Measurements from ENCODE around the gene RANBP1.
"Not testable (repeated sequence)": the region's sequence is repeated elsewhere in the genome, so short reads cannot be mapped to it uniquely, and the experiment has no call there.

RANBP1 gene

GRCh38 chr22:20115691-20116375, at the start of gene RANBP1:
RANBP1 (plus strand) TSS chr22:20116104; CDS start chr22:20116185, 81 bp downstream.
- DNase-seq = no peak

DNA sequence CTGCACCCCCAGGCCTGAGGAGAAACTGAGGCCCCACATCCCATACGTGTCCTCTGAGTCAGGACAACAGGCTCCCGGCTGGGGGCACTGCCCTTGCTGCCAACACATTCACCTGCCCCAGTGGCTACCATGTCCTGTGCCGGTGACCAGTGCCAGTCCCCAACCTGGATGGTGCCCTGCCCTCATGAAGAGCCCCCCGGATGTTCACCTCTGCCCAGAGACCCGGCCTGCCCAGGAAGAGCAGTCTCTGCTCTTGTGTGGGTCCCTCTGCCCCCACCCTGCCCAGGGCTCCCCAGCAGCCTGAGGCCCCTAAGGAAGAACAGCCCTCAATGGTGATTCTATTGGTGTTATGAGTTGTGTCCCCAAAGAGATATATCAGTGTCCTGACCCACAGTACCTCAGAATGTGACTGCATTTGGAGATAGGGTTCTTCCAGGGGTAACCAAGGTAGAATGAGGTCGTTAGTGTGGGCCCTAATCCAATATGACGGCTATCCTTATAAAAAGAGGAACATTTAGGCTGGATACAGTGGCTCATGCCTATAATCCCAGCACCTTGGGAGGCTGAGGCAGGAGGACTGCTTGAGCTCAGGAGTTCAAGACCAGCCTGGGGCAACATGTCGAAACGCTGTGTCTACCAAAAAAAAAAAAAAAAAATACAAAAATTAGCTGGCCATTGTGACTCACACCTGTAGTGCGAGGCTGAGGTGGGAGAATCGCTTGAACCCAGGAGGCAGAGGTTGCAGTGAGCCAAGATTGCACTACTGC, 49.1 kb upstream of the RANBP1 start:
- no peak for DNase-seq

DNA sequence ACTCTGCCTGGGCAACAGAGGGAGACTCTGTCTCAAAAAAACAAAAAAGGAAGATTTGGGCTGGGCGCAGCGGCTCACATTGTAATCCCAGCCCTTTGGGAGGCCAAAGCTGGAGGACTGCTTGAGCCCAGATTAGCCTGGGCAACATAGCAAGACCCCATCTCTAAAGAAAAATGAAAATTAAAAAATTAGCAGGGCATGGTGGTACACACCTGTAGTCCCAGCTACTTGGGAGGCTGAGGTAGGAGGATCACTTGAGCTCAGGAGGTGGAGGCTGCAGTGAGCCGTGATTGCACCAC, 48.6 kb upstream of the RANBP1 start:
- DNase-seq = not testable (repeated sequence)

GRCh38 chr22:20068640-20069039, 47.3 kb upstream of the RANBP1 start:
- DNase-seq = no peak

GRCh38 chr22:20069331-20070042, 46.4 kb upstream of the RANBP1 start:
- no peak for DNase-seq

DNA sequence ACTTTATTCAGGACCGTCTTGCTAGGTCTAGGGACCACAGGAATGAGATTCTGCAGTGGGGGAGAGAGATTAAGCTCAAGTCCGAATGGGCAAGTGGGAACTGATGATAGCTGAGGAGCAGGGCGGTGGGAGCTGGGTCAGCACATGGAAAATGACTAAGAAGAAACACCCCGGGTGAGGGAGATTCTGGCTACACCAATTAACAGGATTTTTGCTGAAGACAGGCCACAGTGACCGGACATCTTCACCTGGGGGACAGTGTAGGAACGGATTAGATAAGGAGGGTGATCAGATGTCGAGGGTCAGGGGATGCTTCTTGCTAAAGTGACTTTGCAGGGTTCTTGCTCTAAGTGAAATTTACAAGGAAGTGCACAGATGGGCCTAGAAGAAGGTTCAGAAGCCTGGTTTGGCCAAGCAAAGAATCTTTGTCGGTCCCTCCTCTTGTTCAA, 44.4 kb upstream of the RANBP1 start:
- no peak for DNase-seq

DNA sequence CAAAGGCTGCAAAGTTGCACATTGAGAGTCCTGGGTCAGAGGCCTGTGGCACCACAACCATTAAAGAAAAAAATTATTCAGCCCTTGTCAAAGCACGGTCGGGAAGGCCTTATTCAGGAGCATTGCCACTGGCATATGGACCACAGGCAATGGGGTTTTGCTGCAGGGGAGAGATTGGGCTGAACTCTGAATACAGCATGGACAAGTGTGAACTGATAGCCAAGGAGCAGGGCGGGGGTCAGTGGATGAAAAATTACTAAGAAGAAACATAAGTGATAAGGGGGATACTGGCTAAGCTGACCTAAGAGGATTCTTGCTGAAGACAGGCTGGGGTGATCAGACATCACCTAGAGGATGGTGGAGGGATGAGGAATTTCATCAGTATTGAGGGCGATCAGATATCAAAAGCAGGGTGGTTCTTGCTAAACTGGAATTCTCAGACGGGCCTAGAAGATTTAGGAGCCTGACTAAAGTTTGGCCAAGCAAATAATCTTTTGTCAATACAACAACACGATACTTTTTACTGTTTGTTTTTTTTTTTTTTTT, 39.2 kb upstream of the RANBP1 start:
- DNase-seq = no peak

DNA sequence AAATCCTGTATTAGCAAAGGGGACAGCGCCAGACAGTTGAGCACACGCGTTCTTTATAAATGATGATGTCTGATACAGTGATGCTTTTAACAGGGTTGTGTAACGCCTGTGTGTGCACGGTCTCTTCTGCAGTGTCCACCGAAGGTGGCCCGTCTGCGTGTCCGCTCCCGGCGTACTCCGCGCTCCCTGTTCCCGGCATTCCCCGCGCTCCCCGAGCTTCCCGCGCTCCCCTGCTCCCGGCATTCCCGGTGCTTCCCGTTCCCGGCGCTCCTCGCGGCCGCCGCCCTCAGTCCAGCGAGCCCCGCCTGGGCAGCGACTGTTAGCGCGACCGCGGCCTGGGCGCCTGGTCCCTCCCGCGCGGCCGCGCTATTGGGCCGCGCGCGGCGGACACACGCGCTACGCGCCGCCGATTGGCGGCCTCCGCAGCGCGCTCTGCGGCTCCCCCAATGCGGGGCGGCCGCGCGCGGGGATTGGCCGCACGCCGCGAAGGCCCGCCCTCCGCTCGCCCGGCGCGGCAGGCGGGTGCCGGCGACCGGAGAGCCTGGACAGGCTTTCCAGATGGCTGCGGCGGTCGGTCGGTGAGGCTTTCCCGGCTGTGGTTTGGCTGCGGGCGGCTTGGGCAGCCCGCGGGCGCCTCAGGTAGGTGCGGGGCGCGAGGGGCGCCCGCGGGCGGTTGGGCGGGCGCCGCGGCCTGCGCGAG, 36.0 kb upstream of the RANBP1 start, which contains the start of gene DGCR8:
Gene DGCR8, plus strand, starts transcription at position 497 of the 700 bp plus-strand sequence. CDS start 5,723 bp downstream, outside the sequence.
- DNase-seq = peak; percentile 93 to 95

DNA sequence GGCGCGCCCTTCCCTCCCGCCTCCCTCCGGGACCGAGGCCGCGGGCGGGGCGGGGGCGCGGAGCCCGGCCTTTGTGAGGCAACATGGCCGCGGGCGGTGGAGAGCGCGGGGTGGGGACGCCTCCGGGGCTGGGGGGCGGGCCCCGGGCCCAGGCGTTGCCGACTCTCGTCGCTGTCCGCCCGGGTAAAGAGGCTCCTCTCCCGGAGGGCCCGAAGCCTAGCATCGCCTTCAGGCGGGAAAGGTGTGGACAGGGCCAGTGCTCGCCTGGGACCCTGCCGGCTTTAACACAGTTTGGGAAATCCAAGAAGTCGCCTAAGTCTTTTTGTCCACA, 35.5 kb upstream of the RANBP1 start:
- peak in 1 of 2 donors; percentile 59 for DNase-seq

DNA sequence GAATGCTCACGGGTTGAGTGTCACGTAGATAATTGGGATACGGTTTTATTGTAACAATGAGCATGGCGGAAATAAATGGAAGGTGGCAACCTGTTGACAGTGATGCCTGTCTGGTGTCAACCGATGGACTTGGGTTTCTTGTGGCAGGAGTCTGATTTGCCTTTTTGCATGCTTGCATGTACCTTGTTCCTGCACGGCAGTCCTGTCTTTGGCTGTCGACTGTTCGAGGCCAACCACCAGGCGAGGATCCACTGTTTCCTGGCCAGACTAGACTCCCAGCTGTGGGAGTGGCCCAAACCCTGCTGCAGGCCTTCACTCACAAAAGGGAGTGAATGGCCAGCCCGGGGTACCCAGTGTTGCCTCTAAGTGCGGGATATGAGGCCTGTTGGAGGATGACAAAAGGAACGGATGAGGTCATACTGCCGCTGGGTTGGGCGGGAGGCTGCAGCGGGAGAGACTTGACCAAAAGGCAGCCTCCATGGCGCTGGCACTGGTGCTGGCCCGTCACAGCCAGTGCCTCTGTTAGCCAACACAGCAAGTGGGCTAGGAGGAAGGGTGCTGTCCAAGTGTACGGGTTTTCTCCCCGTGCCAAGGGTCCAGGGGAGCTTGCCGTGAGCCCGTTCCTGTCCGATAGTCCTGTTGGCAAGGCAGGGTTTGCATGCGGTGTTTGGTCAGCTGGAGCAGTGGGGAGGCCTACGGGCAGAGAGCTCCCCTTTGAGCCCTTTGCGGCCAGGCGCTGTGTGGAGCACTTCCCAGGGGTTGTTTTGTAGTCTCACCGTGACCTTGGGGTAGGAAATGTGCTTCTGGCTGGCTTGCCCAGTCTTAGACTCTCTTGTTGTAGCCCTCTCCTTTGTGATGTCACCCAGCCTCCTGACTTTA, 34.9 kb upstream of the RANBP1 start:
- DNase-seq = no peak

DNA sequence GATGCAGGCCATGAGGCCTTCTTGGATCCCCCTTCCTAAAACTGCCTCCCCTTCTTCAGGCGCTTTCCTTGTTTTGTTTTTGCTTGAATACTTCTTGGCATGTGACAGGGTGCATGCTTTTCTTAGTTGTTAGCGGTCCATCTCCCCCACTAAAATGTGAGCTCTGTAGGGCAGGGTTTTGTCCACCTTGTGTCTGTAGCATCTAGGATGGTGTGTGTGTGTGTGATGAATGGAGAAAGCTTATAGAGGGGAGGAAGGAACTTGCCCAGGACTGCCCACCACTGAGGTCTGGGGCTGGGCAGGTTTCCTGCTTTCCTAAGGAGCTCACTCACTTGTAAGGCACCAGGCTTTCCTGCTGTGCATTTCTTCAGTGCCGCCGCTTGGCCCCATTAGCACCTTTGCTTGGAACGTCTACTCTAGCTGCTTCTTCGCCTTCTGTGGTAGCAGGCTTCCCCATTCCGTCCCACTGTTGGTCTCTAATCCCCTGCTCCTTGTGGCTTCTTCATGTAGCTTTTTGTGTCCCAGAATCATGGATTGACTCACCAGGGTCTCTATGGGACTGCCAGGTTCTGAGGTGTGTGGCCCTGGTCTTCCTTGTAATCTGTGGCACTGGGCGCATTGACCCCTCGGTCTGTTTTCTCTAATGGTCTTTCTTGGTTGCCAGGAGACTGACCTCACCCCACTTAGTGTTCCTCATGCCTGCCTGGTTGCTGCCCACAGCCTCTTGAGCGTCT, 32.6 kb upstream of the RANBP1 start:
- no peak for DNase-seq

DNA sequence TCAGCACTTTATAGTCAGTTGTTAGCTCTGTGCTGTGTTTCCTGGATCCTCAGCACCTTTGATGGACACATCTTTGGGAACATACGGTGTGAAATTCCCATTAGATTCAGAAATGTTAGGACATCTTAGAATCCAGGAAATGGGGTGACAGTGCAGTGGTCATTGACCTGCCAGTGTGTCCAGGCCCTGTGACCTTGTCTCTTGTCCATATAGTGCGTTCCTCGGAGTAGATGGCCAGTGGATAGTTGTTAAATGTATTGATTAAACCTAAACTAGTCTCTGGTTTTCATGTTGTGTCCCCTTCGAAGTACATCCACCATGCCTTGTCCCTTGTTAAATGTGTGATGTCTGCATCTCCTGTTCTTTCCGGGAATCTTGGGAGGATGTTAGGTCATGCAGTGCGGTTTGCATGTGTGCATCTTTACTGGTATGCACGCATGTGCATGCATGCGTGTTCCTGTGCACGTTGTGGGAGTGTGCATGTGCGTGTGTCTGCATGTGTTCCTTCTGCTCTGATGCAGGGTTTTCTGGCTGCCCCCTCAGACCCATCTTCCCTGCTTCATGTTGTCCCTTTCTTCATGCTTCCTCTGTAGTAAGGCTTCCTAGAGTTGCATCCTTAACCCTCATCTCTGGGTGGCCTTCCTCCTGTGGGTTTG, 31.9 kb upstream of the RANBP1 start:
- no peak for DNase-seq

- no peak for DNase-seq
Observed at GRCh38 chr22:20084547-20085413, 31.1 kb upstream of the RANBP1 start.

DNA sequence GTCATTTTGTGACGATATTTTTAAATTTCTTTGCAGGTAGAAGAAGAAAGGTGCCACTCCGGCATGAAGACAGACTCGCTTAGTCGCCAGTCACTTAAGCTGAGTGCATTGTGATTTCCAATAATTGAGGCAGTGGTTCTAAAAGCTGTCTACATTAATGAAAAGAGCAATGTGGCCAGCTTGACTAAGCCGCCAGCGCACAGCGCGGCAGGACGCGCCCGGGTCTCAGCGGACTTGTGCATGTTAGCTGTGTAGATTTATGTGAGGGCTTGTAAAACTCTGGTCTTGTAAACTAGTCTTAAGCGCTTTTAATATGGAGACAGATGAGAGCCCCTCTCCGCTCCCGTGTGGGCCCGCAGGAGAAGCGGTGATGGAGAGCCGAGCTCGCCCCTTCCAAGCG, 30.3 kb upstream of the RANBP1 start:
- no peak for DNase-seq

- DNase-seq = no peak
Observed at GRCh38 chr22:20086101-20086599, 29.8 kb upstream of the RANBP1 start.

- DNase-seq = no peak
Observed at GRCh38 chr22:20086763-20087162, 29.1 kb upstream of the RANBP1 start.

GRCh38 chr22:20087319-20088262, 28.3 kb upstream of the RANBP1 start:
- DNase-seq = no peak

DNA sequence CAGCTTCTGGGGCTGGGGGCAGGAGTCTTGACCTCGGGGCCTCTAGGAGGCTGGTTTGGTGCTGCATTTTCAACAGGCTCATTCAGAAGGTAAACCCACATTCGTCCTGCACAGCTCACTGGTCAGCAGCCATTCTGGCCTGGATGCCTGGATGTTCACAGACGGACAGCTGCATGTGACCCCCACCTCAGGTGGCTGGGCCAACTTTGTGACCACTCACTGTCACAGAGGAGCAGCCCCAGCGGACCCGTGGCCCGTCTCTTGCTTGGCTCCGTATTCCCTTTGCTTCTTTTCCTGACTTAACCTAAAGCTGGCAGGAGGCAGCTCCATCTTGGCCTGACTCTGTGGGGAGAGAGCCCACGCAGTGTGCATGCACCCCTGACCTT, 27.6 kb upstream of the RANBP1 start:
- DNase-seq = no peak

All from hippocampal formation (tissue), 2 donors.